ENCODE data around the gene FBXL14.

The FBXL14 gene

DNA sequence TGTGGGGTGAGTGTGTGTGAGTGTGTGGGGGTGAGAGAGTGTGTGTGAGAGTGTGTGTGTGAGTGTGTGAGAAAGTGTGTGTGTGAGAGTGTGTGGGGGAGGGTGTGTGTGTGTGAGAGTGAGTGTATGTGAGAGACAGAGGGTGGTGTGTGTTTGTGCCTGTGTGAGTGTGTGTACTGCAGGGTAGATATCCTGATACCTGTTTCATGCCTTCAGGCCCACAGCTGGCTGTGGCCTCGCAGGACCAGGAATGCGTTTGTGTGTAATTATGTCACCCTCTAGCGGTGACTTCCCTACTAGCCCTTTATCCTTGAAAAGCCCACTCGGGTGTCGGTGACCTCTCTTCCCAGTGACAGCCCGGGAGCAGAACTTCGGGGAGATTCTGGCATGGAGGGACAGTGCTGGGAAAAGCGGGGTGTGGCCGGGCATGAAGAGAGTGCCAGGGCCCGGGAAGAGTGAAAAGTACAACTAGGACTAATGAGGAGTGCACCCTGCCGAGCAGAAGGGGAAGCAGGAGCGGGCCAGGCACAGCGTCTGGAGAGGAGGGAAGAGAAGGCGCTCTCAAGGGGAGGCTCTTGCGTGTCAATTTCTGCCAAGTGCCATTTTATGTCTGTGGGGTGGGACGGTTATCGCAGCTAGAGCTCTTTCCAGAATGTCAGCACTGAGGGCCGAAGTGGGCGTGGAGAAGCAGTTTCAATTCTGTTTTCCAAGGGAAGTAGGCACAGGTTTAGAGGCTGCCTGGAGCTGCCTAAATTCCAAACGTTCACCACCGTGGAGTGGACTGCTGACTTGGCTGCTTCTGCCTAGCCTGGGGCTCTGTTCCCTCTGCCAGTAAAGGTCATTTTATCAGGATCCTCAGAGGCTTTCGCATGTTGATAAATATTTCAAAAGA lies 11.0 kb upstream of the FBXL14 start (continued):
- TF ChIP-seq ZNF24 (tag by site-specific recombination; IDR thresholded peaks at IDR 0.05) (peak; percentile 50; the same call in 1 of the 2 replicates), TRIM28 (IDR thresholded peaks at IDR 0.05; ENCODE audit: borderline replicate concordance, low read length) (no peak; the same call in 1 of the 2 replicates), ZNF23 (tag by site-specific recombination; IDR thresholded peaks at IDR 0.05; ENCODE audit: borderline replicate concordance) (peak; percentile 55; the same call in 1 of the 2 replicates), ZFP37 (tag by site-specific recombination; IDR thresholded peaks at IDR 0.05) (peak; percentile 78), REPIN1 (tag by site-specific recombination; IDR thresholded peaks at IDR 0.05; ENCODE audit: low read depth) (0 out of 2 replicates have a peak, but pooled peaks have one; percentile 44), GLIS1 (tag by site-specific recombination; IDR thresholded peaks at IDR 0.05) (no peak; the same call in 1 of the 2 replicates), ZNF501 (tag by site-specific recombination; IDR thresholded peaks at IDR 0.05) (peak; percentile 52; the same call in 1 of the 2 replicates), ZNF654 (tag by site-specific recombination; IDR thresholded peaks at IDR 0.05; ENCODE audit: low read depth) (peak; percentile 97), ZNF155 (tag by site-specific recombination; IDR thresholded peaks at IDR 0.05) (0 out of 2 replicates have a peak, but pooled peaks have one; percentile 70), ZNF585B (tag by site-specific recombination; IDR thresholded peaks at IDR 0.05) (no peak), ZNF2 (tag by site-specific recombination; IDR thresholded peaks at IDR 0.05) (peak; percentile 93; the same call in 1 of the 2 replicates), ZNF248 (tag by site-specific recombination; IDR thresholded peaks at IDR 0.05) (no peak), ZSCAN18 (tag by site-specific recombination; IDR thresholded peaks at IDR 0.05) (peak; percentile 83; the same call in 1 of the 2 replicates), ZNF433 (tag by site-specific recombination; IDR thresholded peaks at IDR 0.05; ENCODE audit: low read depth) (no peak), CTCF (tag by site-specific recombination; IDR thresholded peaks at IDR 0.05) (peak; percentile 97), TCF7L2 (IDR thresholded peaks at IDR 0.05; ENCODE audit: borderline replicate concordance, low read depth, low read length) (no peak), ZNF202 (tag by site-specific recombination; IDR thresholded peaks at IDR 0.05; ENCODE audit: borderline replicate concordance) (no peak), ZXDB (tag by site-specific recombination; IDR thresholded peaks at IDR 0.05) (peak; percentile 67; the same call in 1 of the 2 replicates), ZNF423 (tag by site-specific recombination; IDR thresholded peaks at IDR 0.05) (no peak), SP2 (tag by site-specific recombination; IDR thresholded peaks at IDR 0.05) (peak; percentile 30; the same call in 1 of the 2 replicates), PRDM1 (tag by site-specific recombination; IDR thresholded peaks at IDR 0.05) (peak; percentile 100), ZNF19 (tag by site-specific recombination; IDR thresholded peaks at IDR 0.05; ENCODE audit: low read depth) (no peak), ZNF366 (tag by site-specific recombination; conservative IDR thresholded peaks at IDR 0.05) (peak; percentile 75), HOXC10 (CRISPR knock-in tag; IDR thresholded peaks at IDR 0.05) (0 out of 2 replicates have a peak, but pooled peaks have one; percentile 58), ZBTB7A (tag by site-specific recombination; IDR thresholded peaks at IDR 0.05; ENCODE audit: low read depth) (peak; percentile 97; the same call in 1 of the 2 replicates)
- TF ChIP-seq, protein P1, sequence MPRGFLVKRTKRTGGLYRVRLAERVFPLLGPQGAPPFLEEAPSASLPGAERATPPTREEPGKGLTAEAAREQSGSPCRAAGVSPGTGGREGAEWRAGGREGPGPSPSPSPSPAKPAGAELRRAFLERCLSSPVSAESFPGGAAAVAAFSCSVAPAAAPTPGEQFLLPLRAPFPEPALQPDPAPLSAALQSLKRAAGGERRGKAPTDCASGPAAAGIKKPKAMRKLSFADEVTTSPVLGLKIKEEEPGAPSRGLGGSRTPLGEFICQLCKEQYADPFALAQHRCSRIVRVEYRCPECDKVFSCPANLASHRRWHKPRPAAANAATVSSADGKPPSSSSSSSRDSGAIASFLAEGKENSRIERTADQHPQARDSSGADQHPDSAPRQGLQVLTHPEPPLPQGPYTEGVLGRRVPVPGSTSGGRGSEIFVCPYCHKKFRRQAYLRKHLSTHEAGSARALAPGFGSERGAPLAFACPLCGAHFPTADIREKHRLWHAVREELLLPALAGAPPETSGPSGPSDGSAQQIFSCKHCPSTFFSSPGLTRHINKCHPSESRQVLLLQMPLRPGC (tag by site-specific recombination; IDR thresholded peaks at IDR 0.05) = peak; percentile 81; the same call in 1 of the 2 replicates
- TF ChIP-seq, protein P2, sequence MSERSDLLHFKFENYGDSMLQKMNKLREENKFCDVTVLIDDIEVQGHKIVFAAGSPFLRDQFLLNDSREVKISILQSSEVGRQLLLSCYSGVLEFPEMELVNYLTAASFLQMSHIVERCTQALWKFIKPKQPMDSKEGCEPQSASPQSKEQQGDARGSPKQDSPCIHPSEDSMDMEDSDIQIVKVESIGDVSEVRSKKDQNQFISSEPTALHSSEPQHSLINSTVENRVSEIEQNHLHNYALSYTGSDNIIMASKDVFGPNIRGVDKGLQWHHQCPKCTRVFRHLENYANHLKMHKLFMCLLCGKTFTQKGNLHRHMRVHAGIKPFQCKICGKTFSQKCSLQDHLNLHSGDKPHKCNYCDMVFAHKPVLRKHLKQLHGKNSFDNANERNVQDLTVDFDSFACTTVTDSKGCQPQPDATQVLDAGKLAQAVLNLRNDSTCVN (tag by site-specific recombination; optimal IDR thresholded peaks at IDR 0.05) = peak; percentile 31
- TF ChIP-seq, protein P3, sequence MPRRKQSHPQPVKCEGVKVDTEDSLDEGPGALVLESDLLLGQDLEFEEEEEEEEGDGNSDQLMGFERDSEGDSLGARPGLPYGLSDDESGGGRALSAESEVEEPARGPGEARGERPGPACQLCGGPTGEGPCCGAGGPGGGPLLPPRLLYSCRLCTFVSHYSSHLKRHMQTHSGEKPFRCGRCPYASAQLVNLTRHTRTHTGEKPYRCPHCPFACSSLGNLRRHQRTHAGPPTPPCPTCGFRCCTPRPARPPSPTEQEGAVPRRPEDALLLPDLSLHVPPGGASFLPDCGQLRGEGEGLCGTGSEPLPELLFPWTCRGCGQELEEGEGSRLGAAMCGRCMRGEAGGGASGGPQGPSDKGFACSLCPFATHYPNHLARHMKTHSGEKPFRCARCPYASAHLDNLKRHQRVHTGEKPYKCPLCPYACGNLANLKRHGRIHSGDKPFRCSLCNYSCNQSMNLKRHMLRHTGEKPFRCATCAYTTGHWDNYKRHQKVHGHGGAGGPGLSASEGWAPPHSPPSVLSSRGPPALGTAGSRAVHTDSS (tag by site-specific recombination; IDR thresholded peaks at IDR 0.05) = no peak
- TF ChIP-seq, protein P4, sequence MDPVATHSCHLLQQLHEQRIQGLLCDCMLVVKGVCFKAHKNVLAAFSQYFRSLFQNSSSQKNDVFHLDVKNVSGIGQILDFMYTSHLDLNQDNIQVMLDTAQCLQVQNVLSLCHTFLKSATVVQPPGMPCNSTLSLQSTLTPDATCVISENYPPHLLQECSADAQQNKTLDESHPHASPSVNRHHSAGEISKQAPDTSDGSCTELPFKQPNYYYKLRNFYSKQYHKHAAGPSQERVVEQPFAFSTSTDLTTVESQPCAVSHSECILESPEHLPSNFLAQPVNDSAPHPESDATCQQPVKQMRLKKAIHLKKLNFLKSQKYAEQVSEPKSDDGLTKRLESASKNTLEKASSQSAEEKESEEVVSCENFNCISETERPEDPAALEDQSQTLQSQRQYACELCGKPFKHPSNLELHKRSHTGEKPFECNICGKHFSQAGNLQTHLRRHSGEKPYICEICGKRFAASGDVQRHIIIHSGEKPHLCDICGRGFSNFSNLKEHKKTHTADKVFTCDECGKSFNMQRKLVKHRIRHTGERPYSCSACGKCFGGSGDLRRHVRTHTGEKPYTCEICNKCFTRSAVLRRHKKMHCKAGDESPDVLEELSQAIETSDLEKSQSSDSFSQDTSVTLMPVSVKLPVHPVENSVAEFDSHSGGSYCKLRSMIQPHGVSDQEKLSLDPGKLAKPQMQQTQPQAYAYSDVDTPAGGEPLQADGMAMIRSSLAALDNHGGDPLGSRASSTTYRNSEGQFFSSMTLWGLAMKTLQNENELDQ (tag by site-specific recombination; IDR thresholded peaks at IDR 0.05; ENCODE audit: low read depth) = no peak; the same call in 1 of the 2 replicates
